Natural killer cell (primary cell): ENCODE results near the gene TSSK6. TPM values are rescaled to one million over a fixed set of nuclear protein-coding genes. Genes with fewer than 3 reads are reported as not detected.

Source experiments
- ATAC-seq, 3 donors: fragments of 150-1000 bp in 2 of 3; fragments of 200-7000 bp in 1 of 3; cut with Tn5 transposase; 1 replicate in 1 of 3; 2 replicates in 2 of 3; pipeline ENCODE4 v1.10.0; 2021; ENCODE audit warnings: mild to moderate bottlenecking in 2 of 3, moderate library complexity in 2 of 3
- DNase-seq, 2 donors: peaks; one replicate each; pipeline versions ENCODE4 v3.0.0 to v3.0.0-alpha.2; 2013 to 2021; ENCODE audit warnings: mixed read lengths in 1 of 2
- H3K27ac ChIP-seq: one replicate; pipeline ENCODE4 v1.5.1; 2013; ENCODE audit warnings: mild to moderate bottlenecking, low read length
- H3K27me3 ChIP-seq: one replicate; pipeline ENCODE4 v1.6.1; 2013; ENCODE audit warnings: low read length; ENCODE audit not compliant: control insufficient read depth, insufficient read depth
- H3K36me3 ChIP-seq: one replicate; pipeline ENCODE4 v1.6.1; 2013; ENCODE audit warnings: low read length; ENCODE audit not compliant: control insufficient read depth, insufficient read depth
- H3K4me1 ChIP-seq: one replicate; pipeline ENCODE4 v1.6.1; 2013; ENCODE audit warnings: low read length; ENCODE audit not compliant: control insufficient read depth, insufficient read depth
- H3K4me3 ChIP-seq: one replicate; pipeline ENCODE4 v1.5.1; 2013; ENCODE audit warnings: low read length
- H3K9me3 ChIP-seq: one replicate; pipeline ENCODE4 v1.6.1; 2013; ENCODE audit warnings: low read length; ENCODE audit not compliant: control insufficient read depth, insufficient read depth
- H3K27ac Mint-ChIP-seq, 2 donors: one replicate each; pipeline ENCODE4 v1.8.0; 2022; ENCODE audit warnings: mild to moderate bottlenecking in 2 of 2, mixed read lengths in 2 of 2, moderate library complexity in 1 of 2
- H3K27me3 Mint-ChIP-seq, 2 donors: one replicate each; pipeline ENCODE4 v1.8.0; 2022; ENCODE audit warnings: low read depth in 2 of 2, mixed read lengths in 2 of 2
- H3K36me3 Mint-ChIP-seq: one replicate; pipeline ENCODE4 v1.8.0; 2022; ENCODE audit warnings: mixed read lengths
- H3K4me1 Mint-ChIP-seq, 2 donors: one replicate each; pipeline ENCODE4 v1.8.0; 2022; ENCODE audit warnings: mixed read lengths in 2 of 2
- H3K4me3 Mint-ChIP-seq: one replicate; pipeline ENCODE4 v1.8.0; 2022; ENCODE audit warnings: mild to moderate bottlenecking, moderate library complexity, mixed read lengths
- H3K9me3 Mint-ChIP-seq, 2 donors: one replicate each; pipeline ENCODE4 v1.8.0; 2022; ENCODE audit warnings: mixed read lengths in 2 of 2
- WGBS: methylation state at CpG from one replicate; pipeline ENCODE4 v1.1.7; 2013; ENCODE audit warnings: missing lambda C conversion rate; ENCODE audit not compliant: insufficient coverage; 5-methylcytosine and 5-hydroxymethylcytosine counted together
- intact Hi-C: fragments of 100-400 bp; cut with micrococcal nuclease; formaldehyde crosslinking; loops from one replicate; pipeline ENCODE4 v1.14.2; 2022
- total RNA-seq, 4 donors: library from RNA; stranded (reverse); fragments of 120-200 nt in 1 of 4; gene quantifications; one replicate each; pipeline versions ENCODE4 v1.2.3 to v1.2.4, GENCODE V29; 2013 to 2022
- TF ChIP-seq, protein P1 (sequence below): fragments of 200-600 bp; IDR thresholded peaks from one replicate; pipeline ENCODE4 v1.8.0; 2022; ENCODE audit warnings: antibody characterized with exemption

The TSSK6 gene
- total RNA-seq, 3 donors from 2014 or later (not counting 1 experiment from before 2014, with no cell fraction given) = 2.2 to 2.5 (median 2.3) TPM

DNA sequence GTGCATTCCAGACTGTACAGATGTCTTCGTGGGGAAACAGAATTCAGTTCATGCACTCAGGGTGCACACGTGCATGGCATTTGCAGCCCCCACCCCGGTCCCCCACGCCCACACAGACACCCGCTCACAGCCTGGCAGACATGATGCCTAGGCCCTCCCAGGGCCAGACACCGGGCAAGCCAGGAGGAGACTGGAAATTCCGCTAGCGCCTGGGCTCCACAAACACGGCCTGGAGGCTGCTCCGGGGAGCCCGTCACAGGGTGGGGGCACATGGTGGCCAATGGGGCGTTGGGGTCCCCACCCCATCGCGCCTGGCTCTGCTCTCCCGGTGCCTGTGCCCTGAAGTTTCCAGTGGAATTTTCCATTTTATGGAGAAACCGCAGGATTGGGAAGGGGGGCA, 26.3 kb upstream of the TSSK6 start:
- intact Hi-C loops = no loop called here
- H3K4me3 ChIP-seq = no peak overlapping the region
- H3K9me3 ChIP-seq = no peaks in the 10 kb centered on the region
- H3K4me1 ChIP-seq = peaks cover 37% of the 10 kb centered on the region
- DNase-seq = no peak
- H3K36me3 Mint-ChIP-seq = no peaks in the 10 kb centered on the region
- H3K27ac Mint-ChIP-seq = no peak overlapping the region
- H3K27me3 Mint-ChIP-seq = peaks cover 0 to 14% of the 10 kb centered on the region in 2 donors
- H3K9me3 Mint-ChIP-seq = no peaks in the 10 kb centered on the region
- no peaks in the 10 kb centered on the region for H3K36me3 ChIP-seq
- H3K27me3 ChIP-seq = peaks cover 16% of the 10 kb centered on the region
- WGBS = 85% methylated on average over 16 of the region's 16 CpGs
- peaks cover 13 to 34% of the 10 kb centered on the region in 2 donors for H3K4me1 Mint-ChIP-seq
- TF ChIP-seq, protein P1, sequence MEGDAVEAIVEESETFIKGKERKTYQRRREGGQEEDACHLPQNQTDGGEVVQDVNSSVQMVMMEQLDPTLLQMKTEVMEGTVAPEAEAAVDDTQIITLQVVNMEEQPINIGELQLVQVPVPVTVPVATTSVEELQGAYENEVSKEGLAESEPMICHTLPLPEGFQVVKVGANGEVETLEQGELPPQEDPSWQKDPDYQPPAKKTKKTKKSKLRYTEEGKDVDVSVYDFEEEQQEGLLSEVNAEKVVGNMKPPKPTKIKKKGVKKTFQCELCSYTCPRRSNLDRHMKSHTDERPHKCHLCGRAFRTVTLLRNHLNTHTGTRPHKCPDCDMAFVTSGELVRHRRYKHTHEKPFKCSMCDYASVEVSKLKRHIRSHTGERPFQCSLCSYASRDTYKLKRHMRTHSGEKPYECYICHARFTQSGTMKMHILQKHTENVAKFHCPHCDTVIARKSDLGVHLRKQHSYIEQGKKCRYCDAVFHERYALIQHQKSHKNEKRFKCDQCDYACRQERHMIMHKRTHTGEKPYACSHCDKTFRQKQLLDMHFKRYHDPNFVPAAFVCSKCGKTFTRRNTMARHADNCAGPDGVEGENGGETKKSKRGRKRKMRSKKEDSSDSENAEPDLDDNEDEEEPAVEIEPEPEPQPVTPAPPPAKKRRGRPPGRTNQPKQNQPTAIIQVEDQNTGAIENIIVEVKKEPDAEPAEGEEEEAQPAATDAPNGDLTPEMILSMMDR = no peak
- no peak overlapping the region for H3K27ac ChIP-seq
- ATAC-seq = no peak
- peak overlapping the region; percentile 60 for H3K4me3 Mint-ChIP-seq

- H3K4me3 ChIP-seq = no peak overlapping the region
- H3K36me3 ChIP-seq = no peaks in the 10 kb centered on the region
- DNase-seq (peak; percentile 59 to 83), ATAC-seq (peak; percentile 71 to 83 (median 75))
- H3K4me1 ChIP-seq = peaks cover 37% of the 10 kb centered on the region
- H3K9me3 Mint-ChIP-seq = no peaks in the 10 kb centered on the region
- intact Hi-C loops = no loop called here
- peaks cover 13 to 35% of the 10 kb centered on the region in 2 donors for H3K4me1 Mint-ChIP-seq
- peaks cover 0 to 17% of the 10 kb centered on the region in 2 donors for H3K27me3 Mint-ChIP-seq
- H3K27ac Mint-ChIP-seq = peak overlapping the region in 1 of 2 donors; percentile 59
- TF ChIP-seq, protein P1 = no peak
- no peaks in the 10 kb centered on the region for H3K9me3 ChIP-seq
- H3K27ac ChIP-seq = no peak overlapping the region
- no peaks in the 10 kb centered on the region for H3K36me3 Mint-ChIP-seq
- peaks cover 16% of the 10 kb centered on the region for H3K27me3 ChIP-seq
- 8% methylated on average over 45 of the region's 45 CpGs for WGBS
- peak overlapping the region; percentile 60 for H3K4me3 Mint-ChIP-seq
Observed at GRCh38 chr19:19540715-19541515, 25.6 kb upstream of the TSSK6 start.

- no peak overlapping the region for H3K27ac ChIP-seq
- ATAC-seq (peak; percentile 41 to 52 (median 46)), DNase-seq (peak in 1 of 2 donors; percentile 80)
- peak overlapping the region; percentile 35 for H3K4me3 Mint-ChIP-seq
- H3K27me3 Mint-ChIP-seq = peaks cover 0 to 17% of the 10 kb centered on the region in 2 donors
- H3K36me3 ChIP-seq = no peaks in the 10 kb centered on the region
- H3K36me3 Mint-ChIP-seq = no peaks in the 10 kb centered on the region
- TF ChIP-seq, protein P1 = no peak
- no peaks in the 10 kb centered on the region for H3K9me3 Mint-ChIP-seq
- H3K27ac Mint-ChIP-seq = peak overlapping the region in 1 of 2 donors; percentile 59
- no peak overlapping the region for H3K4me3 ChIP-seq
- 18% methylated on average over 74 of the region's 74 CpGs for WGBS
- H3K9me3 ChIP-seq = no peaks in the 10 kb centered on the region
- peaks cover 13 to 35% of the 10 kb centered on the region in 2 donors for H3K4me1 Mint-ChIP-seq
- H3K27me3 ChIP-seq = peaks cover 16% of the 10 kb centered on the region
- H3K4me1 ChIP-seq = peaks cover 37% of the 10 kb centered on the region
- intact Hi-C loops = no loop called here
Observed at GRCh38 chr19:19540064-19540714, 24.8 kb upstream of the TSSK6 start.
